ENCODE results near the gene SLC35D1.

GRCh38 chr1:67072749-67073148 lies 18.8 kb upstream of the SLC35D1 start:
- TF ChIP-seq, protein P1, sequence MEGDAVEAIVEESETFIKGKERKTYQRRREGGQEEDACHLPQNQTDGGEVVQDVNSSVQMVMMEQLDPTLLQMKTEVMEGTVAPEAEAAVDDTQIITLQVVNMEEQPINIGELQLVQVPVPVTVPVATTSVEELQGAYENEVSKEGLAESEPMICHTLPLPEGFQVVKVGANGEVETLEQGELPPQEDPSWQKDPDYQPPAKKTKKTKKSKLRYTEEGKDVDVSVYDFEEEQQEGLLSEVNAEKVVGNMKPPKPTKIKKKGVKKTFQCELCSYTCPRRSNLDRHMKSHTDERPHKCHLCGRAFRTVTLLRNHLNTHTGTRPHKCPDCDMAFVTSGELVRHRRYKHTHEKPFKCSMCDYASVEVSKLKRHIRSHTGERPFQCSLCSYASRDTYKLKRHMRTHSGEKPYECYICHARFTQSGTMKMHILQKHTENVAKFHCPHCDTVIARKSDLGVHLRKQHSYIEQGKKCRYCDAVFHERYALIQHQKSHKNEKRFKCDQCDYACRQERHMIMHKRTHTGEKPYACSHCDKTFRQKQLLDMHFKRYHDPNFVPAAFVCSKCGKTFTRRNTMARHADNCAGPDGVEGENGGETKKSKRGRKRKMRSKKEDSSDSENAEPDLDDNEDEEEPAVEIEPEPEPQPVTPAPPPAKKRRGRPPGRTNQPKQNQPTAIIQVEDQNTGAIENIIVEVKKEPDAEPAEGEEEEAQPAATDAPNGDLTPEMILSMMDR (IDR thresholded peaks at IDR 0.05): no peak
- TF ChIP-seq, protein P2, sequence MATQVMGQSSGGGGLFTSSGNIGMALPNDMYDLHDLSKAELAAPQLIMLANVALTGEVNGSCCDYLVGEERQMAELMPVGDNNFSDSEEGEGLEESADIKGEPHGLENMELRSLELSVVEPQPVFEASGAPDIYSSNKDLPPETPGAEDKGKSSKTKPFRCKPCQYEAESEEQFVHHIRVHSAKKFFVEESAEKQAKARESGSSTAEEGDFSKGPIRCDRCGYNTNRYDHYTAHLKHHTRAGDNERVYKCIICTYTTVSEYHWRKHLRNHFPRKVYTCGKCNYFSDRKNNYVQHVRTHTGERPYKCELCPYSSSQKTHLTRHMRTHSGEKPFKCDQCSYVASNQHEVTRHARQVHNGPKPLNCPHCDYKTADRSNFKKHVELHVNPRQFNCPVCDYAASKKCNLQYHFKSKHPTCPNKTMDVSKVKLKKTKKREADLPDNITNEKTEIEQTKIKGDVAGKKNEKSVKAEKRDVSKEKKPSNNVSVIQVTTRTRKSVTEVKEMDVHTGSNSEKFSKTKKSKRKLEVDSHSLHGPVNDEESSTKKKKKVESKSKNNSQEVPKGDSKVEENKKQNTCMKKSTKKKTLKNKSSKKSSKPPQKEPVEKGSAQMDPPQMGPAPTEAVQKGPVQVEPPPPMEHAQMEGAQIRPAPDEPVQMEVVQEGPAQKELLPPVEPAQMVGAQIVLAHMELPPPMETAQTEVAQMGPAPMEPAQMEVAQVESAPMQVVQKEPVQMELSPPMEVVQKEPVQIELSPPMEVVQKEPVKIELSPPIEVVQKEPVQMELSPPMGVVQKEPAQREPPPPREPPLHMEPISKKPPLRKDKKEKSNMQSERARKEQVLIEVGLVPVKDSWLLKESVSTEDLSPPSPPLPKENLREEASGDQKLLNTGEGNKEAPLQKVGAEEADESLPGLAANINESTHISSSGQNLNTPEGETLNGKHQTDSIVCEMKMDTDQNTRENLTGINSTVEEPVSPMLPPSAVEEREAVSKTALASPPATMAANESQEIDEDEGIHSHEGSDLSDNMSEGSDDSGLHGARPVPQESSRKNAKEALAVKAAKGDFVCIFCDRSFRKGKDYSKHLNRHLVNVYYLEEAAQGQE (IDR thresholded peaks at IDR 0.05; ENCODE audit: low read depth, low read length): no peak
- TF ChIP-seq YY1 (IDR thresholded peaks at IDR 0.05; ENCODE audit: low read depth) (no peak), USF2 (IDR thresholded peaks at IDR 0.05; ENCODE audit: borderline replicate concordance, low read depth, low read length) (no peak), GABPA (IDR thresholded peaks at IDR 0.05; ENCODE audit: low read depth) (no peak), EP300 (IDR thresholded peaks at IDR 0.05; ENCODE audit: borderline replicate concordance in 1 of 2, low read depth in 1 of 2, low read length in 1 of 2) (no peak), EZH2phosphoT487 (IDR thresholded peaks at IDR 0.05; ENCODE audit: borderline replicate concordance, low read depth) (no peak), FOXM1 (IDR thresholded peaks at IDR 0.05; ENCODE audit: low read depth) (no peak), RCOR1 (IDR thresholded peaks at IDR 0.05; ENCODE audit: low read length) (no peak), NFIC (IDR thresholded peaks at IDR 0.05; ENCODE audit: borderline replicate concordance) (no peak), RXRA (IDR thresholded peaks at IDR 0.05; ENCODE audit: borderline replicate concordance, low read depth) (no peak), PBX3 (IDR thresholded peaks at IDR 0.05) (no peak), POLR2AphosphoS5 (IDR thresholded peaks at IDR 0.05; ENCODE audit: low read depth, low read length) (no peak), MXI1 (IDR thresholded peaks at IDR 0.05; ENCODE audit: low read depth, low read length) (no peak)
